Vagina (tissue), 2 donors: Measurements from ENCODE around the gene UFD1.

ENCODE experiments used
- POLR2A ChIP-seq, 2 donors: fragments of 450-650 bp; IDR thresholded peaks; one replicate each; pipeline ENCODE4 v1.6.1; 2017; ENCODE audit warnings: antibody characterized with exemption in 2 of 2, mild to moderate bottlenecking in 2 of 2, moderate library complexity in 2 of 2
- TF ChIP-seq, protein P1 (sequence below), 3 experiments: fragments of 450-650 bp in 2 of 3; fragments of 200-600 bp in 1 of 3; sonication (generic) in 1 of 3; IDR thresholded peaks; one replicate each; pipeline ENCODE4 v1.5.1; 2017 to 2019; ENCODE audit warnings: antibody characterized with exemption in 3 of 3, mild to moderate bottlenecking in 2 of 3, moderate library complexity in 2 of 3

DNA sequence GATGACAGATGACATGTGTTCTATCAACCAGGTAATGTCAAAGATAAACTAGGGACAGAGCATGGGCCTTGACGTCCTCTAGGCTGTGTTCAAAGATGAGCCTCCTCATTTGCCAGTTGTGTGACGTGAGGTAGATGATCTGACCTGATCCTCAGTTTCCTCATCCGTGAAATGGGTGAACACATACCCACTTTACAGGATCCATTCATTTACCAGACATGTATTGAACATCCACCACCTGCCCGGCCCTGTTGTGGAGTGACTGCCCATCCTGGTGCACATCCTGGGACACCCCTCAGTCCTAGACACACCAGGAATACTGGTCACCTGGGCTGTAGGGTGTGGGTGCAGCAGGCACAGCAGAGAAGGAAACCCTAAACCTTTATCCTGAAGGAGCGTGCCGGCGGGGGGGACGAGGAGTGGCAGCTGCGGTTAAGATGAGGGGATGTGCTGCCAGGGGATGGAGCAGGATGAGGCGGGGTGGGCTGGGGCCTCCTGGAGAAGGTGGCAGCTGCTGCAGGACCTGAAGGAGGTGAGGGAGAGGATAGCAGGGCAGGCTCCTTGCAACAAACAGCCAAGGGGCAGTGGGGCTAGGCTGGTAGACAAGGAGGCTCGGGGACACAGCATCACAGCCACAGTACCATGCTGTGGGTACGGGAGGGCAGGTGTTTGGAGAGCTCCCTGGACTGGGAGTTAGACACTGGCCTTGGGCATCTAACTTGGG, 36.8 kb upstream of the UFD1 start:
- TF ChIP-seq POLR2A (IDR thresholded peaks at IDR 0.05), result no peak
- TF ChIP-seq, protein P1, sequence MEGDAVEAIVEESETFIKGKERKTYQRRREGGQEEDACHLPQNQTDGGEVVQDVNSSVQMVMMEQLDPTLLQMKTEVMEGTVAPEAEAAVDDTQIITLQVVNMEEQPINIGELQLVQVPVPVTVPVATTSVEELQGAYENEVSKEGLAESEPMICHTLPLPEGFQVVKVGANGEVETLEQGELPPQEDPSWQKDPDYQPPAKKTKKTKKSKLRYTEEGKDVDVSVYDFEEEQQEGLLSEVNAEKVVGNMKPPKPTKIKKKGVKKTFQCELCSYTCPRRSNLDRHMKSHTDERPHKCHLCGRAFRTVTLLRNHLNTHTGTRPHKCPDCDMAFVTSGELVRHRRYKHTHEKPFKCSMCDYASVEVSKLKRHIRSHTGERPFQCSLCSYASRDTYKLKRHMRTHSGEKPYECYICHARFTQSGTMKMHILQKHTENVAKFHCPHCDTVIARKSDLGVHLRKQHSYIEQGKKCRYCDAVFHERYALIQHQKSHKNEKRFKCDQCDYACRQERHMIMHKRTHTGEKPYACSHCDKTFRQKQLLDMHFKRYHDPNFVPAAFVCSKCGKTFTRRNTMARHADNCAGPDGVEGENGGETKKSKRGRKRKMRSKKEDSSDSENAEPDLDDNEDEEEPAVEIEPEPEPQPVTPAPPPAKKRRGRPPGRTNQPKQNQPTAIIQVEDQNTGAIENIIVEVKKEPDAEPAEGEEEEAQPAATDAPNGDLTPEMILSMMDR (IDR thresholded peaks at IDR 0.05), result no peak
